Nucleus accumbens (tissue), 56 donors: ENCODE results near the gene PPP4R3A.
"Not testable (repeated sequence)": the region's sequence is repeated elsewhere in the genome, so short reads cannot be mapped to it uniquely, and the experiment has no call there.

ENCODE experiments used
- DNase-seq, 56 donors: peaks; one replicate each; lab custom pipeline; 2025; lab: John Stamatoyannopoulos, UW

PPP4R3A gene

DNA sequence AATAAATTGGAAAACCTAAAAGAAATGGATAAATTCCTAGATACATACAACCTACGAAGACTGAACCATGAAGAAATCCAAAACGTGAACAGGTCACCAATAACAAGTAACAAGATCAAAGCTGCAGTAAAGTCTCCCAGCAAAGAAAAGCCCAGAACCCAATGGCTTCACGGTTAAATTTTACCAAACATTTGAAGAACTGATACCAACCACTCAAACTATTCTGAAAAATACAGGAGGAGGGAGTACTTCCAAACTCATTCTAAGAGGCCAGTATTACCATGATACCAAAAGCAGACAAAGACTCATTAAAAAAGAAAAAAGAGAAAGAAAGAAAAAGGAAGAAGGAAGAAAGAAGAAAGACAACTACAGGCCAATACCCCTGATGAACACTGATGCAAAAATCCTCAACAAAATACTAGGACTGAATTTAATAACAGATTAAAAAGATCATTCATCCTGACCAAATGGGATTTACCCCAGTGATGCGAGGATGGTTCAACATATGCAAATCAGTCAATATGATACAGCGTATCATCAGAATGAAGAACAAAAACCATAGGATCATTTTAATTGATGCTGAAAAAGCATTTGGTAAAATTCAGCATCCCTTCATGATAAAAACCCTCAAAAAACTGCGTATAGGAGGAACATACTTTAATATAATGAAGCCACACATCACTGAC lies 65.6 kb downstream of the PPP4R3A start:
- no peak for DNase-seq

DNA sequence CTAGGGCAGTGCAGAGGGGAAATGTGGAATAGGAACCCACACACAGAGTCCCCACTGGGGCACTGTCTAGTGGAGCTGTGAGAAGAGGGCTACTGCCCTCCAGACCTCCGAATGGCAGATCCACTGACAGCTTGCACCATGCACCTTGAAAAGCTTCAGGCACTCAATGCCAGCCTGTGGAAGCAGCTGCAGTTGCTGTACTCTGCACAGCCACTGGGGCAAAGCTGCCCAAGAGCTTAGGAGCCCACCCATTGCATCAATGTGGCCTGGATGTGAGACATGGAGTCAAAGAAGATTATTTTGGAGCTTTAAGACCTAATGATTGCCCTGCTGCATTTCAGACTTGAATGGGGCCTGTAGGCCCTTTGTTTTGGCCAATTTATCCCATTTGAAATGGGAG lies 70.8 kb downstream of the PPP4R3A start:
- no peak for DNase-seq

DNA sequence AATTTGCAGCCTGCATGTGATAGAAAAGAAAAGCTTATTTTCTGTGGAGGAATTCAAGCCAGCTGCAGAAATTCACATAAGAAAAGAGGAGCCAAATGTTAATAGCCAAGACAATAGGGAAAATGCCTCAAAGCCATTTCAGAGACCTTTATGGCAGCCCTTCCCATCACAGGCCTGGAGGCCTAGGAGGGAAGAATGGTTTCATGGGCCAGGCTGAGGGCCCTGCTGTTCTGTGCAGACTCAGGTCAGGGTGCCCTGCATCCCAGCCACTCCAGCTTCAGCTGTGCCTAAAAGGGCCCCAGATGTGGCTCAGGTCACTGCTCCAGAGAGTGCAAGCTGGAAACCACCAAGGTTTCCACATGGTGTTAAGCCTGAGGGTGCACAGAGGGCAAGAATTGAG lies 71.3 kb downstream of the PPP4R3A start:
- DNase-seq: no peak

DNA sequence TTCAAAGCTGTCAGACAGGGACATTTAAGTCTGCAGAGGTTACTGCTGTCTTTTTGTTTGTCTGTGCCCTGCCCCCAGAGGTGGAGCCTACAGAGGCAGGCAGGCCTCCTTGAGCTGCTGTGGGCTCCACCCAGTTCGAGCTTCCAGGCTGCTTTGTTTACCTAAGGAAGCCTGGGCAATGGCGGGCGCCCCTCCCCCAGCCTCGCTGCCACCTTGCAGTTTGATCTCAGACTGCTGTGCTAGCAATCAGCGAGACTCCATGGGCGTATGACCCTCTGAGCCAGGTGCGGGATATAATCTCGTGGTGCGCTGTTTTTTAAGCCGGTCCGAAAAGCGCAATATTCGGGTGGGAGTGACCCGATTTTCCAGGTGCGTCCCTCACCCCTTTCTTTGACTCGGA lies 73.8 kb downstream of the PPP4R3A start:
- DNase-seq: not testable (repeated sequence)

DNA sequence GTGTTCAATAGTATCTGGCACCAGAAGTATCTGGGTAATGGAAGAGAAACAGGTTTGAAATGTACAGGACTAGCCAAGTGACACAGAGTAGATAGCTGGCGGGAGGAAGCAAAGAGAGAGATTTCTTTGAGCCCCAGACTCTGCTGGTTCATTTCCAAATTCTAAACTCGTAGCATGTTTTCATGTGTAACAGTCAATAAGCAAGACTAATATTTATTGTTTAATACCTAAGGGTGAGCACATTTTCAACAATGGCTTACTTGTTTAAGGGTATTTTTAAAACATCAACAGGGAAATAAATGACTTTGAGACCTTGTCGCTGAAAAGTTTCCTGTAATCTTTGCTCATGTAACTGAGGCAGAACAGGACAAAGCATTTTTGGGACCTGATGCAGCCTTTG lies 80.7 kb downstream of the PPP4R3A start:
- no peak for DNase-seq

DNA sequence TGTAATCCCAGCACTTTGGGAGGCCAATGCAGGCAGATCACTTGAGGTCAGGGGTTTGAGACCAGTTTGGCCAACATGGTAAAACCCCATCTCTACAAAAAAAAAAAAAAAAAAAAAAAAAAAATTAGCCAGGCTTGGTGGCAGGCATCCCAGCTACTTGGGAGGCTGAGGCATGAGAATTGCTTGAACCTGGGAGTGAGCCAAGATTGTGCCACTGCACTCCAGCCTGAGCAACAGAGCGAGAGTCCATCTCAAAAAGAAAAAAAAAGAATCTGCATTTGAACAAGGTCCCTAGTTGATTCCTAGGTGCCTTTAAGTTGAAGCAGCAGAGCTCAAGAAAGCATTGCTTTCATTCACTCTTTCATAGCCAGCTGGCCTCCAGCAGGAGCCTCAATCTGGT lies 81.2 kb downstream of the PPP4R3A start:
- DNase-seq: peak in 1 of 56 donors; percentile 18

DNA sequence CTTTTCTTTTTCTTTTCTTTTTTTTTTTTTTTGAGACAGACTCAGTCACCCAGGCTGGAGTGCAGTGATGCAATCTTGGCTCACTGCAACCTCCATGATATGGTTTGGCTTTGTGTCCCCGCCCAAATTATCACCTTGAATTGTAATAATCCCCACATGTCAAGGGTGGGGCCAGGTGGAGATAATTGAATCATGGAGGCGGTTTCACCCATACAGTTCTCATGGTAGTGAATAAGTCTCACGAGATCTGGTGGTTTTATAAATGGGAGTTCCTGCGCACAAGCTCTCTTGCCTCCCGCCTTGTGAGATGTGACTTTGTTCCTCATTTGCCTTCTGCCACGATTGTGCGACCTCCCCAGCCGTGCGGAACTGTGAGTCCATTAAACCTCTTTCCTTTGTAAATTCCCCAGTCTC lies 84.6 kb downstream of the PPP4R3A start:
- DNase-seq: not testable (repeated sequence)

DNA sequence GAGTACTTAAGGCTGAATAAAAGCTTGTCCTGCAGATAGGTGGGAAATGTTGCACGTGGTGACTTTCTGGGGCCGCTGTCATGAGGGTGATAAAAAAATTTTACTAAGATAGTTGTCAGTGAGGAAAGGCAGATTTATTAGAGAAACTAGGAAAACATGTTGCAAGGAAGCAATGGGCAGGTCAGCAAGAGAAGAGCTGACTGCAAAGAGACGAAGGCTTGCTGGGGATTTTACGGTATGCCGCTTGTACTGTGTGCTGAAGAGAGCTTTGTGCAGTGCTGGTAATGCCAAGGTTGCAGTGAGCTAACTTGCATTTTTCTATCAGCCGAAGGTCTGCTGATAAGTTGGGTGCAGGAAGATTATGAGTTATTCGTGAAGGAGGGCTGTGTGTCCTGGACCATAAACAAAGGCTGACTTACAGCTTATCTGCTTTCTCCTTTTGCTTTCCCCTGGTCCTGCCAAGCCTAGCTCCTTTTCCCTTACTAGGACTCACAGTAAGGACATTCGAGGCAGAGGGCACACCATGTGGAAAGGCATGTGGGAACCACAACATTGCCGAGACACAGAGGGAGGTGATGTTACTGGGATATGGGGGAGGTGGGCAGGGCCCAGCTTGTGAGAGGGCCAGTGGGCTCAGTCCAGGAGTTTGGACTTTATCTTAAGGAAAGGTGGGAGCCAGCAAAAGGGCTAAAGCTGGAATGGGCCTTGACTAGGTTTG lies 85.1 kb downstream of the PPP4R3A start:
- DNase-seq: no peak

DNA sequence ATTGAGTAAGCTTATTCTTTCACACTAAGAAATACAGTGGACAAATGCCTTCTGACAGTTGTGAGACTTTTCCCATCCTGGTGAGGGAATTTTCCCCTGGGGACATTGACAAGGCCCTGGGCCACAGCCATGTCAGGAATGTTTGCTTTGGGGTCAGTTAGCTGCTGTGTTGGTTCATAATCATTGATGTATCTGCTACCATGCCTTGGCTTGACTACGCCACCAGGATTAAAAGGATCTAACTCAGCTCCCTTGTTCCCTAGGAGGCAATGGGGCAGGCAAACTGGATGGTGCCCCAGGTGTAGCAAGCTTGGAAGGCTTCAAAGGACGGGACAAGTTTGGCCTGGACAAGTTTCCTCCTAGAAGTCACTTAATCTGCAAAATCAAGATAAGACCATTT lies 89.4 kb downstream of the PPP4R3A start:
- no peak for DNase-seq

DNA sequence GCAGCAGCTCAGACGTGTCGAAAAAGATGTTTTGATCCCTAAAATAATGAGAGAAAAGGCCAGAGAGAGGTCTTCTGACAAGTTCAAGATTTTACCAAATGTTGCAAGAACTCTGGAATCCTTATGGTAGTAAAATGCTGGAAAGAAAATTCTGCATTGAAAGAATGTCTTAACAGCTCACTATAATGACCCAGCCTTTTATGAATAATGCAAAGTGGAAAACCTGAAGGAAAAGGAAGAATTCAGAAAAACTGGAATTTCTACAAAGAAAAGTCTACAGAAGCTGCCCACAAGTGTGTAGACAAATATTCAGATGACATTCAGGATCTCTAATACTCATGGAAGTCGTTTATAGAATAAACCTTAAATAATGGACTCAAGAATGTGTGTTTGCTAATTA lies 90.7 kb downstream of the PPP4R3A start:
- DNase-seq: no peak

DNA sequence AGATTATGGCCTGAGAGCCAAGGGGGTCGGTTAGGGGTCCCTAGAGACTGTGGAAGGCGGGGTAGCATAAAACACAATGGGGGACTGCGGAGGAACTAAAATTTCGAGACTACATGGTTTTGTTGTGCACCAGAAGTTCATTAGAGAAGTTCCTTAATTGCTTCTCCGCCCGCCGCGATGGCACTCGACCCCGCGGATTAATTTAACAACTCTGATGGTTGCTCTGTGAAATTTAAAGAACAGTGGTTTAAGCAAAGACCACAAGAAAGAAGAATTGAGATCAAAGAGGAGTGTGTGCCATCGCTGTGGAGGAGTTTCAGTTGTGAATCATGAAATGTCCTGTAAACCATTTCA lies 91.1 kb downstream of the PPP4R3A start:
- no peak for DNase-seq

DNA sequence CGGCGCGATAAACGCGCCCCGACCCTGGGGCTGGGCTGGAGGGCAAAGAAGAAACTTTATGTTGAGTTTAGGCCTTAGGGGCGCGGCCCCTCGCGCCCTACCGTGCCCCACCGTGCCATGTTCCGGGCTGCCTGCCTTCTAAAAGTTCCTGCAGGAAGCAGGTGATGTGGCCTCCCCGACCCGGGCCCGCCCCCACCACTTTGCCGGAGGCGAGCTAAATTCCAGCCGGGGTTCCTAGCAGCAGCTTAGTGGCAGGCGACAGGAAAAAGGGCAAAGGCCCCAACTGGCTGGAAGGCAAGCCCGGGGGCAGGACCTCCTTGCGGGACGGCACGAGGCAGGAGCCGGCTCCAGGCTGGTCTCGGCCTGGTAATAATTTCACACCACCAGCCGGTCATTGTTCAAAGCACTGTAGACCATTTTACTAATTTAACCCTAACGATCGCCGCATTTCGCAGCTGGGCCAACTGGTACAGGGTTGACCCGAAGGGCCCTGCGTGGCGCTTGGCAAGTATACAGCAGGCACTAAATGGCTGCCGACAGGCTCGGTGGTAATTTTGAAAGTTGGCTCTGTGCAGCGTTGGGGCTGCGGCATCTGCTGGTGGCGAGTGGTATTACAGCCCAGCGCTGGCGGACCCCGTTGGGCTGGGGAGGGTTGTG lies 91.6 kb downstream of the PPP4R3A start:
- DNase-seq: peak in 40 of 56 donors; percentile 16 to 81 (median 46)

DNA sequence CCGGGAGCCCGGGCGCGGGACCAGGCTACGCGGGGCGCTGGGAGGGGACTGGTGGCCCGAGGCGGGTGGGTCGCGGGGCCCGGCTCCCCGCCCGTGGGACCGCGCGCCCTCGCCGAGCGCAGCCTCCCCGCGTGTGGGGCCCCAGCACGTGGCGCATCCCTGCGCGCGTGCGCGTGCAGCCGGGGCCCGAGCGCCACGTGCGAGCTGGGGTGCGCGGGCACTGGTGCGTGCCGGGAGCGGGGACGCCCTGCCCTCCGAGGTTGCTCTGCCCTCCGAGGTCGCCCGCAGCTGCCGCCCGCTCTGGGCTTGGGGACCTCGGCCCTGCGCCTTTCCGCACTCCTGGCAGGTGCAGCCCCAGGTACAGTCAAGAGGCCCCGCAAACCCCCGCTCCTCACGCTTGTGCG lies 92.1 kb downstream of the PPP4R3A start:
- peak in 12 of 56 donors; percentile 16 to 70 (median 44) for DNase-seq

DNA sequence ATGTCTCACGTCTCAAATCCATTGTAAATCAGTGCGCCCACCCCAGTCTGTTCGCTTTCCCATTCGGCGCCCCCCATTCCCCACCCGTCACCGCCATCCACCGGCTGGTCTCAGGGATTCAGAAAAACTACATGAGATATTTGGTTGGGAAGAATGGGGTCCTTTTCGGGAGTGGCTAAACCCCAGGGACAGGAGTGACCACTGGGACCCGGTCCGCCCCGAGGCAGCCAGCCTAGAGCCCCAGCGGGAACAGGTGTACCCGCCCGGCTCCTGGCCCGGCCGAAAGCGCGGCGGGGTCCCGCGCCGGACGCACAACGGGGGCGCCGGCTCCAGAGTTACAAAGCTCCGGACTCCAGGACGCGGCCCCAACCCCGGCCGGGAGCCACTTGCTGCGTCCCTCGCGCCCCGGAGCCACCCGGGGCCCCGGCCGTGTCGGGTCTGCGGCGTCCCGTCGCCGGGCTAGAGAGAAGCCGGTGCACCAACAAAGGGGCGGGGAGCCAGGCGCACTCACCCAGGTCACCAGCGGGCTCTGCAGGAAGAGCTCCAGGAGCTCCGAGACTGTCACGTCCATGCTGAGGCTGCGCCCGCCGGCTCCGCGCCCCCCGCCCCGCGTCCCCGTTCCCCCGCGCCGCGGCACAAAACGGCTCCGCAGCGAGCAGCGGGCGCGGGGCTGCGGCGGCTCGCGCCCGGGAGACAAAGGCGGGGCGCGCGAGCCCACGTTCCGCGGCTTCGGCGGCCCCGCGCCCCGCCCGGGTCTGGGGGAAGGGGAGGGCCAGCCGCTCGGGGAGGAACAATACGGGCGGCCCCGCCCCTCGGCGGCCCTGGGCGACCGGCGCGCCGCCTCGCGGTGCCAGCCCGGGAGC lies 92.8 kb downstream of the PPP4R3A start, which contains the start of gene CCDC88C:
Gene CCDC88C, minus strand, starts transcription at position 701 of the 863 bp plus-strand sequence. Its CDS starts 130 bp downstream, at position 571.
- DNase-seq: peak in 21 of 56 donors; percentile 15 to 73 (median 48)

DNA sequence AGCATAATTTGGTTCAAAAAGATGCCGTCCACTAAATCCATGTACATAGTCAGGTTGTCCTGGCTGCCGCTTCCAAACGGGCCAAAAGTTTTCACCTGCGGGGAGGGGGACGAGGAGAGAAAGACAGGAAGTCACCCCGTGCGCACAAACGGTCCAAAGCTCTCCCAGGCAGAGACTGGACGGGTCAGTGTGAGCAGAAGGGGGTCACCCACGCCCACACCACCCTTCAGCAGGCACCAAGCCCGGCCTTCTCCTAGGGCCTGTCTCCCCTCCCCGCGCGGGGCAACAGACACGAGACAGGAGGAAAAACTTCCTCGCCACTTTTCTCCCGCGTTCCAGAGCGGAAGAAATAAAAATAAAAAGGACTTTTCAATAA lies 93.4 kb downstream of the PPP4R3A start:
- DNase-seq: peak in 1 of 56 donors; percentile 36

DNA sequence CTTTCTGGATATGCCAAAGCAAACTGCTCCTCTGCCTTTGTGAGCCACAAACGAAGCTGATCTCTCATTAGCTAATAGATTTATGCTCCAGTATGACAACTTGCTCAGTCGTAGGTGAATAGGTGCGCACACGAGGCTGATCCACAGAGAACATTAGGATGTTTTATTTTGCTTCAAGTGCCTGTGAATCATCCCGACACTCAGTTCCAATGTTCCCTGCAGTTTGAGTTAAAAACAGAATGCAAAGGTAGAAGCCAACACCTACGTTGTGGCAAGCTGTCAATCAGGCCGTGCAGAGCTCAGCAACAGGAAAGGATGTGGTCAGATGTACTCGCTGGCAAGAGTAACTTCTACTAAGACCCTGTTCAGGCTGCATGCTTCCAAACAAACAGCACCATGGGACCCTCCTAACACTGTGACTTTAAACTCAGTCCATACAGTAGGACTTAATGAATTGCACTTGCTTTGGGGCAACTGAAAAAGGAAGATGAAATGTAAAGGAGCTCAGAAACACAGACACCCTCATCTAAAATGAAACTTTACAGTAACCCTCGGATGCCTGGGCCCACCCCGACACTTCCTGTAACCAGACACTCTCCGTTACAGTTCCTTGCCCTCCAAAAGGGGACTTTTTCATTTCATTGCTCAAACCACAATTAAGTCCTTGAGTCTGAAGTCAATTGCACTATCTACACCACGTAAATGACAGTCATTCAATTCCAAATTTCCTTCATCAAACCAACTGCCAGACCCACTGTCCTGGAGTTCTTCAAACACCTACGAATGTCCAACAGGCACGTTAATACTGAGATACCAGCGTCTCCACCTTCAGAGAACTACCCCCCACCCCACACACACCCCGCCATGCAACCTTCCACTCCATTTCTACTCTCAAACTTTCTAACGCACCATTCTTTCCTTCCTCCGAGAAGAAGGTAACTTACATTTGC lies 94.0 kb downstream of the PPP4R3A start:
- DNase-seq: peak in 20 of 56 donors; percentile 24 to 80 (median 55)

DNA sequence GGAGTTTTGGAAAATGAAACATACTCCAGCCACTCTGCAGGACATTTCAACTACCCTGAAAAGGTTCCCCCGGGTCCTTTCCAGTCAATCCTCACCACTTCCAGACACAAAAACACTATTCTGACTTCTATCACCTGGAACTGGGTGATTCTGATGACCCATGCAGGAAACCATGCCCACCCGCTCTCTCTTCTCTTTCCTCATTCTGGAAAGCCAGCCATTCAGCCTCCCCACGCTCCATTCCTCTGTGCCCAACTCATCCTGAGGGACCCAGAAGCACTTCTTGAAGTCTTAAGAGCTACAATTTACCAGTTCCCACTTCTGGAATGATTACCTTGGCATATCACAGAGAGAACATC lies 95.7 kb downstream of the PPP4R3A start:
- no peak for DNase-seq

DNA sequence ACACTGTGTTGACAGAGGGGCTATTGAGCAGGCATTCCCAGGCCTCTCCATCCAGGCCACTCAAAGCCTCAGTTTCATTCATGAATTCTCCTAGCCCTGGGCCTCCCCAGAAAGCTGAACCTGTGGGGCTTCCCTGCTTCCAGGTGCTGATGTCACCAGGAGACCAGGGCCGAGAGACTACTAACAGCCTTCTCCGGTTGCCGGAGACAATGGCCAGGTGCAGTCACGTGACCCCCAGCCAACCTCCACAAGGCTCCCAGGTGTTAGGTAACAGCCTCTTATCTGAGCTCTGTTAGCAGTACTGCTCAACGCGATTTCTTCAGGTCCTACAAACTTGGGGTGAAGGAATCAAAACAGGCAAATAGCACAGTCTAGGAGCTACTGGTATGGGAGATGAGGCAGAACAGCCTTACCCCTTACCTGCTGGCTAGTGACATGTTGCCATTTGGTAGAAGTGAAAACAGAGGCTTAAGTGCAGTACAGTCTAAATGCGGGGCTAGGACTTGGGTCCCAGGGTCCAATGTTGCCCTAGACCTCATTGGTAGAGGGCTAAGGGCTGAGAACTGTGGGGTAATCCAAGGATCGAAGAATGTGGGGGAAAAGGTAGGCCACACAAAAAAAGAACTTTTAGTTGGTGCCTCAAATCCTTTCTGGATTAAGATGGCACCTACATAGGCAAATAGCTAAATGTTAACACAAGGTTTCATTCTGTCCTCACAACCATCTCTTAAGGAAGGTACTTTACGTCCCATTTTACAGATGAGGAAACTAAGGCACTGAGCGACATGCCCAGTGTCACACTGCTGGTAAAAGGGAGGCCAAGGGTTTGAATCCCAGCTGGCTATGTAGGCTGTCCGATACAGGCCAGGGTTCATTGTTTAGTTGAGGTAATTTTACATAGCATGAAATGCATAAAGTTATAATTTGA lies 96.3 kb downstream of the PPP4R3A start:
- peak in 1 of 56 donors; percentile 39 for DNase-seq
